ENCODE measurements around the gene OGA. TPM values are rescaled to one million over a fixed set of nuclear protein-coding genes. Genes with fewer than 3 reads are reported as not detected.

OGA gene
- total RNA-seq, 1 donor from 2014 or later: 148 TPM

- H3K4me3 ChIP-seq (ENCODE audit: low read length in 3 of 3): peak overlapping the region in 1 of 3 donors; percentile 13
- no peaks in the 10 kb centered on the region for H3K9me3 ChIP-seq (ENCODE audit: control insufficient read depth in 3 of 3, low read length in 3 of 3)
- no peak overlapping the region for H3K27ac ChIP-seq (ENCODE audit: low read depth, low read length)
- H3K27me3 ChIP-seq (ENCODE audit: control insufficient read depth in 3 of 3, insufficient read depth in 3 of 3, low read length in 3 of 3): no peaks in the 10 kb centered on the region
- H3K36me3 ChIP-seq (ENCODE audit: control insufficient read depth in 3 of 3, insufficient read depth in 3 of 3, low read length in 3 of 3): peaks cover 5 to 11% (median 6%) of the 10 kb centered on the region in 3 donors
- peak overlapping the region in 1 of 3 donors; percentile 16 for H3K9ac ChIP-seq (ENCODE audit: low read depth in 1 of 3, low read length in 3 of 3)
- H3K4me1 ChIP-seq (ENCODE audit: control insufficient read depth in 3 of 3, insufficient read depth in 3 of 3, low read length in 3 of 3): peaks cover 16 to 26% (median 19%) of the 10 kb centered on the region in 3 donors
These were observed 9.8 kb upstream of the OGA start for GRCh38 chr10:101827919-101828600.

GRCh38 chr10:101826852-101827434 lies 8.7 kb upstream of the OGA start:
- H3K9ac ChIP-seq (ENCODE audit: low read depth in 1 of 3, low read length in 3 of 3): no peak overlapping the region
- H3K36me3 ChIP-seq (ENCODE audit: control insufficient read depth in 3 of 3, insufficient read depth in 3 of 3, low read length in 3 of 3): peaks cover 5 to 11% (median 7%) of the 10 kb centered on the region in 3 donors
- H3K27ac ChIP-seq (ENCODE audit: low read depth, low read length): no peak overlapping the region
- no peaks in the 10 kb centered on the region for H3K9me3 ChIP-seq (ENCODE audit: control insufficient read depth in 3 of 3, low read length in 3 of 3)
- no peaks in the 10 kb centered on the region for H3K27me3 ChIP-seq (ENCODE audit: control insufficient read depth in 3 of 3, insufficient read depth in 3 of 3, low read length in 3 of 3)
- H3K4me3 ChIP-seq (ENCODE audit: low read length in 3 of 3): no peak overlapping the region
- peaks cover 16 to 22% (median 19%) of the 10 kb centered on the region in 3 donors for H3K4me1 ChIP-seq (ENCODE audit: control insufficient read depth in 3 of 3, insufficient read depth in 3 of 3, low read length in 3 of 3)

- H3K27me3 ChIP-seq (ENCODE audit: control insufficient read depth in 3 of 3, insufficient read depth in 3 of 3, low read length in 3 of 3): no peaks in the 10 kb centered on the region
- H3K4me3 ChIP-seq (ENCODE audit: low read length in 3 of 3): no peak overlapping the region
- H3K36me3 ChIP-seq (ENCODE audit: control insufficient read depth in 3 of 3, insufficient read depth in 3 of 3, low read length in 3 of 3): peaks cover 5 to 11% (median 8%) of the 10 kb centered on the region in 3 donors
- peaks cover 0 to 1% (median under 1%) of the 10 kb centered on the region in 3 donors for H3K4me1 ChIP-seq (ENCODE audit: control insufficient read depth in 3 of 3, insufficient read depth in 3 of 3, low read length in 3 of 3)
- H3K9ac ChIP-seq (ENCODE audit: low read depth in 1 of 3, low read length in 3 of 3): no peak overlapping the region
- no peaks in the 10 kb centered on the region for H3K9me3 ChIP-seq (ENCODE audit: control insufficient read depth in 3 of 3, low read length in 3 of 3)
- H3K27ac ChIP-seq (ENCODE audit: low read depth, low read length): no peak overlapping the region
These were observed 6.5 kb upstream of the OGA start for GRCh38 chr10:101824736-101825135.

GRCh38 chr10:101818872-101819633 lies 809 bp upstream of the OGA start:
- no peaks in the 10 kb centered on the region for H3K9me3 ChIP-seq (ENCODE audit: control insufficient read depth in 3 of 3, low read length in 3 of 3)
- H3K27me3 ChIP-seq (ENCODE audit: control insufficient read depth in 3 of 3, insufficient read depth in 3 of 3, low read length in 3 of 3): no peaks in the 10 kb centered on the region
- H3K36me3 ChIP-seq (ENCODE audit: control insufficient read depth in 3 of 3, insufficient read depth in 3 of 3, low read length in 3 of 3): peaks cover 0 to 2% (median 2%) of the 10 kb centered on the region in 3 donors
- peak overlapping the region; percentile 90 for H3K27ac ChIP-seq (ENCODE audit: low read depth, low read length)
- peaks cover 14 to 27% (median 25%) of the 10 kb centered on the region in 3 donors for H3K4me1 ChIP-seq (ENCODE audit: control insufficient read depth in 3 of 3, insufficient read depth in 3 of 3, low read length in 3 of 3)
- H3K4me3 ChIP-seq (ENCODE audit: low read length in 3 of 3): peak overlapping the region; percentile 98 to 99 (median 98)
- peak overlapping the region; percentile 94 to 97 (median 95) for H3K9ac ChIP-seq (ENCODE audit: low read depth in 1 of 3, low read length in 3 of 3)

- H3K4me1 ChIP-seq (ENCODE audit: control insufficient read depth in 3 of 3, insufficient read depth in 3 of 3, low read length in 3 of 3): peaks cover 17 to 29% (median 29%) of the 10 kb centered on the region in 3 donors
- H3K4me3 ChIP-seq (ENCODE audit: low read length in 3 of 3): peak overlapping the region; percentile 98 to 99 (median 98)
- H3K9ac ChIP-seq (ENCODE audit: low read depth in 1 of 3, low read length in 3 of 3): peak overlapping the region; percentile 95 to 99 (median 97)
- peaks cover 0 to 5% (median 3%) of the 10 kb centered on the region in 3 donors for H3K36me3 ChIP-seq (ENCODE audit: control insufficient read depth in 3 of 3, insufficient read depth in 3 of 3, low read length in 3 of 3)
- H3K27me3 ChIP-seq (ENCODE audit: control insufficient read depth in 3 of 3, insufficient read depth in 3 of 3, low read length in 3 of 3): no peaks in the 10 kb centered on the region
- peak overlapping the region; percentile 90 for H3K27ac ChIP-seq (ENCODE audit: low read depth, low read length)
- H3K9me3 ChIP-seq (ENCODE audit: control insufficient read depth in 3 of 3, low read length in 3 of 3): no peaks in the 10 kb centered on the region
These were observed 716 bp downstream of the OGA start for GRCh38 chr10:101817337-101818118.

GRCh38 chr10:101816913-101817336 lies 1.3 kb downstream of the OGA start:
- H3K27ac ChIP-seq (ENCODE audit: low read depth, low read length): peak overlapping the region; percentile 90
- peak overlapping the region; percentile 95 to 99 (median 97) for H3K9ac ChIP-seq (ENCODE audit: low read depth in 1 of 3, low read length in 3 of 3)
- H3K9me3 ChIP-seq (ENCODE audit: control insufficient read depth in 3 of 3, low read length in 3 of 3): no peaks in the 10 kb centered on the region
- peak overlapping the region; percentile 98 to 99 (median 98) for H3K4me3 ChIP-seq (ENCODE audit: low read length in 3 of 3)
- peaks cover 0 to 6% (median 5%) of the 10 kb centered on the region in 3 donors for H3K36me3 ChIP-seq (ENCODE audit: control insufficient read depth in 3 of 3, insufficient read depth in 3 of 3, low read length in 3 of 3)
- peaks cover 17 to 34% (median 29%) of the 10 kb centered on the region in 3 donors for H3K4me1 ChIP-seq (ENCODE audit: control insufficient read depth in 3 of 3, insufficient read depth in 3 of 3, low read length in 3 of 3)
- no peaks in the 10 kb centered on the region for H3K27me3 ChIP-seq (ENCODE audit: control insufficient read depth in 3 of 3, insufficient read depth in 3 of 3, low read length in 3 of 3)

- peaks cover 0 to 7% (median 6%) of the 10 kb centered on the region in 3 donors for H3K36me3 ChIP-seq (ENCODE audit: control insufficient read depth in 3 of 3, insufficient read depth in 3 of 3, low read length in 3 of 3)
- H3K27ac ChIP-seq (ENCODE audit: low read depth, low read length): no peak overlapping the region
- H3K4me1 ChIP-seq (ENCODE audit: control insufficient read depth in 3 of 3, insufficient read depth in 3 of 3, low read length in 3 of 3): peaks cover 17 to 37% (median 29%) of the 10 kb centered on the region in 3 donors
- H3K4me3 ChIP-seq (ENCODE audit: low read length in 3 of 3): peak overlapping the region; percentile 98 to 99 (median 98)
- H3K27me3 ChIP-seq (ENCODE audit: control insufficient read depth in 3 of 3, insufficient read depth in 3 of 3, low read length in 3 of 3): no peaks in the 10 kb centered on the region
- peak overlapping the region; percentile 95 to 99 (median 97) for H3K9ac ChIP-seq (ENCODE audit: low read depth in 1 of 3, low read length in 3 of 3)
- no peaks in the 10 kb centered on the region for H3K9me3 ChIP-seq (ENCODE audit: control insufficient read depth in 3 of 3, low read length in 3 of 3)
These were observed 1.9 kb downstream of the OGA start for GRCh38 chr10:101816376-101816775.

- Histone ChIP-seq H3K9me3 (ENCODE audit: control insufficient read depth in 3 of 3, low read length in 3 of 3) (no peaks in the 10 kb centered on the region), H3K9ac (ENCODE audit: low read depth in 1 of 3, low read length in 3 of 3) (peak overlapping the region in 1 of 3 donors; percentile 17), H3K27ac (ENCODE audit: low read depth, low read length) (no peak overlapping the region), H3K27me3 (ENCODE audit: control insufficient read depth in 3 of 3, insufficient read depth in 3 of 3, low read length in 3 of 3) (no peaks in the 10 kb centered on the region), H3K4me1 (ENCODE audit: control insufficient read depth in 3 of 3, insufficient read depth in 3 of 3, low read length in 3 of 3) (peaks cover 17 to 36% (median 27%) of the 10 kb centered on the region in 3 donors), H3K4me3 (ENCODE audit: low read length in 3 of 3) (peak overlapping the region; percentile 44 to 98 (median 58)), H3K36me3 (ENCODE audit: control insufficient read depth in 3 of 3, insufficient read depth in 3 of 3, low read length in 3 of 3) (peaks cover 8 to 11% (median 9%) of the 10 kb centered on the region in 3 donors)
These were observed 3.7 kb downstream of the OGA start for GRCh38 chr10:101814466-101815071.

- Histone ChIP-seq H3K4me3 (ENCODE audit: low read length in 3 of 3) (no peak overlapping the region), H3K27me3 (ENCODE audit: control insufficient read depth in 3 of 3, insufficient read depth in 3 of 3, low read length in 3 of 3) (no peaks in the 10 kb centered on the region), H3K36me3 (ENCODE audit: control insufficient read depth in 3 of 3, insufficient read depth in 3 of 3, low read length in 3 of 3) (peaks cover 15 to 26% (median 17%) of the 10 kb centered on the region in 3 donors), H3K4me1 (ENCODE audit: control insufficient read depth in 3 of 3, insufficient read depth in 3 of 3, low read length in 3 of 3) (peaks cover 10 to 26% (median 12%) of the 10 kb centered on the region in 3 donors), H3K9ac (ENCODE audit: low read depth in 1 of 3, low read length in 3 of 3) (no peak overlapping the region), H3K9me3 (ENCODE audit: control insufficient read depth in 3 of 3, low read length in 3 of 3) (no peaks in the 10 kb centered on the region), H3K27ac (ENCODE audit: low read depth, low read length) (no peak overlapping the region)
These were observed 5.6 kb downstream of the OGA start for GRCh38 chr10:101812606-101813005.
